Measurements from ENCODE around the gene GINS2.

DNA sequence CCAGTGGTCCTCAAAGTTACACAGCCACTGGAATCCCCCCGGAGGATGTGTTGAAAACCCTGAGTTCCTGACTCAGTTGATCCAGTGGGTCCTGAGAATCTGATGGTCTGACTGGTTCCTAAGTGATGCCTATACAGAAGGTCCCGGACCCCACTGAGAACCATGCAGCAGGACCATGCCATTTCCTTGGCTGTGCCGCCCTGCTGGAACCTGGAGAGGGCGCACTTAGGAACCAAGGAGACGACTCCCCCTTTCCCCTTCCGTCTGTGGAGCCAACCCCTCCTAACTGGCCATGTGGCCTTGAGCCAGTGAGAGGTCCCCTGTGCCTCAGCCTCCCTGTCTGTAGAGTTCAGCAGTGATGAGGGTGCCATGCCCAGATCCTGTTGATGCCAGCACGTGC lies 40.1 kb upstream of the GINS2 start:
- TF ChIP-seq, protein P1, sequence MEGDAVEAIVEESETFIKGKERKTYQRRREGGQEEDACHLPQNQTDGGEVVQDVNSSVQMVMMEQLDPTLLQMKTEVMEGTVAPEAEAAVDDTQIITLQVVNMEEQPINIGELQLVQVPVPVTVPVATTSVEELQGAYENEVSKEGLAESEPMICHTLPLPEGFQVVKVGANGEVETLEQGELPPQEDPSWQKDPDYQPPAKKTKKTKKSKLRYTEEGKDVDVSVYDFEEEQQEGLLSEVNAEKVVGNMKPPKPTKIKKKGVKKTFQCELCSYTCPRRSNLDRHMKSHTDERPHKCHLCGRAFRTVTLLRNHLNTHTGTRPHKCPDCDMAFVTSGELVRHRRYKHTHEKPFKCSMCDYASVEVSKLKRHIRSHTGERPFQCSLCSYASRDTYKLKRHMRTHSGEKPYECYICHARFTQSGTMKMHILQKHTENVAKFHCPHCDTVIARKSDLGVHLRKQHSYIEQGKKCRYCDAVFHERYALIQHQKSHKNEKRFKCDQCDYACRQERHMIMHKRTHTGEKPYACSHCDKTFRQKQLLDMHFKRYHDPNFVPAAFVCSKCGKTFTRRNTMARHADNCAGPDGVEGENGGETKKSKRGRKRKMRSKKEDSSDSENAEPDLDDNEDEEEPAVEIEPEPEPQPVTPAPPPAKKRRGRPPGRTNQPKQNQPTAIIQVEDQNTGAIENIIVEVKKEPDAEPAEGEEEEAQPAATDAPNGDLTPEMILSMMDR (IDR thresholded peaks at IDR 0.05): no peak
- no peak for TF ChIP-seq POLR2A (IDR thresholded peaks at IDR 0.05)
